ENCODE measurements around the gene SMPD1.

DNA sequence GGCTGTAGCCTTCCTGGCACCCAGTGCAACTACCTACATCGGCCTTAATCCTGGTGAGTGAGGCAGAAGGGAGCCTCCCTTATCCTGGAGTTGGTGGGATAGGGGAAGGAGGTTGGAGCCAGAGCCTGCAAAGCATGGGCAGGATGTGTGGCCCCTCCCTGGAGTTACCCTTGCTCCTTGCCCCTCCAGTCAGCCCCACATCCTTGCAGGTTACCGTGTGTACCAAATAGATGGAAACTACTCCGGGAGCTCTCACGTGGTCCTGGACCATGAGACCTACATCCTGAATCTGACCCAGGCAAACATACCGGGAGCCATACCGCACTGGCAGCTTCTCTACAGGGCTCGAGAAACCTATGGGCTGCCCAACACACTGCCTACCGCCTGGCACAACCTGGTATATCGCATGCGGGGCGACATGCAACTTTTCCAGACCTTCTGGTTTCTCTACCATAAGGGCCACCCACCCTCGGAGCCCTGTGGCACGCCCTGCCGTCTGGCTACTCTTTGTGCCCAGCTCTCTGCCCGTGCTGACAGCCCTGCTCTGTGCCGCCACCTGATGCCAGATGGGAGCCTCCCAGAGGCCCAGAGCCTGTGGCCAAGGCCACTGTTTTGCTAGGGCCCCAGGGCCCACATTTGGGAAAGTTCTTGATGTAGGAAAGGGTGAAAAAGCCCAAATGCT lies 3.9 kb downstream of the SMPD1 start:
- TF ChIP-seq ZNF10 (tag by site-specific recombination; IDR thresholded peaks at IDR 0.05): no peak
- no peak for TF ChIP-seq ZNF24 (tag by site-specific recombination; IDR thresholded peaks at IDR 0.05)
- no peak for TF ChIP-seq ZNF785 (tag by site-specific recombination; IDR thresholded peaks at IDR 0.05)
- TF ChIP-seq SP3 (tag by site-specific recombination; IDR thresholded peaks at IDR 0.05): no peak
- TF ChIP-seq CTCF (tag by site-specific recombination; IDR thresholded peaks at IDR 0.05): no peak
- no peak for TF ChIP-seq ZBTB8A (tag by site-specific recombination; IDR thresholded peaks at IDR 0.05)
